KOPT-K1 (cell line): Measurements from ENCODE around the gene TENM4.

ENCODE experiments used
- H3K27ac ChIP-seq: fragments of 200-600 bp; sonication (generic); 2 replicates; pipeline ENCODE4 v1.5.1; 2016; ENCODE audit warnings: antibody characterized with exemption, mild to moderate bottlenecking, low read depth, low read length; ENCODE audit not compliant: poor library complexity, severe bottlenecking
- H3K36me3 ChIP-seq: fragments of 200-600 bp; sonication (generic); 2 replicates; pipeline ENCODE4 v1.5.1; 2017; ENCODE audit warnings: antibody characterized with exemption, mild to moderate bottlenecking, low read length, moderate library complexity; ENCODE audit not compliant: insufficient read depth
- H3K9me3 ChIP-seq: fragments of 200-600 bp; sonication (generic); 2 replicates; pipeline ENCODE4 v1.5.1; 2017; ENCODE audit warnings: antibody characterized with exemption, low read length, mild to moderate bottlenecking; ENCODE audit not compliant: insufficient read depth, poor library complexity, severe bottlenecking

TENM4 gene

DNA sequence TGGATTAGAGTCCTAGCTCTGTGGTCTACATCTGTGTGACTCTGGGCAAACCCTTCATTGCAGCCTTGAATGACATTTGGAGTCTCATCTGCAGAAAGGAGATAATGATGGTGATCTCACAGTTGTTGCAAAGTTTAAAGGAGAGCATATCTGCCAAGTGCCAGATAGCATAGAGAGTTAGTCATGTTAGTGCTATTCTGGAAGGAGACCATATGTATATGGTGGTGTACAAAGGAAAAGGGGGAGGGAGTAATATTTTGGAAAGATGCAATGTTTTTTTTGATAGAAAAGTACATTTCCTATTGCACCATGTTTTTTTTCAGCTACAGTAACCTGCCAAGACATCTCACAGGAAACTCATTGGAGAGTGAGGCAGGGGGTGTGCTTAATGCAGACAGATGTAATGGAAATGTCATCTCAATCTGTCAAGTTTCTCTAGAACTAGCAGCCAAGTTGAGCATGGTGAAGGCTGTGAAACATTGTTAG is 774.1 kb downstream of the TENM4 start:
- H3K27ac ChIP-seq = no peak overlapping the region
- no peaks in the 10 kb centered on the region for H3K9me3 ChIP-seq
- H3K36me3 ChIP-seq = no peaks in the 10 kb centered on the region

DNA sequence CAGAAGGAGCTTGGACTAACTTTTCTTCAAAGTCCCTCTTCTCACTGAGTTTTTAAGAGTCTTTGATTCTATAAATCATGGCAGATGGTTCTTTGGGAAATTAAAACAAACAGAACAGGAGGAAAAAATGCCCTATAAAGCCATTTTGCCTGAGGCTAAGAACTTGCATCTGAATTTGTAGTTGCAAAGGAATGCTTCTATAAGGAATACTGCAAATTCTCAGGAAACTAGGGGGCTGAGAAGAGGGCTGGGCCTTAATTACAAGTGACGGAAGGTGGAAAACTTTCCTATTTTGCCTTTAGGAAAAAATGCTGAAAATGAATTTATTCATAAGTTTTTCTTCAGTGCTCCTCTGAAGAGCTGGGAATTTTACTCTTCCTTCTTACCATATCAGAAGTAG is 776.2 kb downstream of the TENM4 start:
- no peaks in the 10 kb centered on the region for H3K9me3 ChIP-seq
- no peaks in the 10 kb centered on the region for H3K36me3 ChIP-seq
- H3K27ac ChIP-seq = no peak overlapping the region

DNA sequence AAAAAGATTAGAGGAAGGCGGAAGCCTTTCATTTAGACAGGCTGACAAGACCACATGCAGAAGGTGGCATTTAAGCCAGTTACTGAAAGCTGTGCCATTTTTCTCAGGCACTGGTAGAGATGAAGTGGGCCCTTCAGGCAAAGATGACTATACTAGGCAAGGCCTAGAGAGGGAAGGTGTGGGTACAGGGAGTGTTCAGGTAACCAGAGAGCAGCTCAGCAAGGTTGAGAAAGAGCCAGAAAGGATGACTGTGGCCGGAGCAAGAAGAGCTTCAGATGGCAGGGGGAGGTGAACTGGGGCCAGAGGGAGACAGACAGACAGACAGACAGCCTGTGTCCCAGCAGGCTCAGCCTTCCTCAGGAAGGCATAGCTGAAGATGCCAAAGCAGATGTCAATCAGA is 778.0 kb downstream of the TENM4 start:
- Histone ChIP-seq H3K9me3 (no peaks in the 10 kb centered on the region), H3K36me3 (no peaks in the 10 kb centered on the region), H3K27ac (no peak overlapping the region)

DNA sequence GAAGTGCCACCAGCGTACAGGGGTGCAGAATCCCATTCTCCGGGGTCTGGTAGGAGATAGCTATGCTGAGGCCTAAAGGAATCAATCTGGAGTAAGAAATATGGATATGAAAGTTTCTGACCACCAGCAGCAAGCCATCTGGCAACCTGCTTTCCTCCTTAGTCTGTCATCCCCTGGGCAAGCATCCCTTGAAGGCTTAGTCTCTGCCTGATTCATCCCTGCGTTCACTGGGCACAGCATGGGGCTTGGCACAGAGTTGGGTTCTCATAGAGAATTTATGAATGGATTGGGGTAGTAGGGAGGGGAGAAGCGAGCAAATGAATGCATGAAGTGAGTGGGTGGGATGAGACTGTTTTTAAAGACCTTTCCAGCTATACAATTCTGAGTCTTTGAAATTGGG is 780.4 kb downstream of the TENM4 start:
- no peak overlapping the region for H3K27ac ChIP-seq
- H3K9me3 ChIP-seq = no peaks in the 10 kb centered on the region
- no peaks in the 10 kb centered on the region for H3K36me3 ChIP-seq

DNA sequence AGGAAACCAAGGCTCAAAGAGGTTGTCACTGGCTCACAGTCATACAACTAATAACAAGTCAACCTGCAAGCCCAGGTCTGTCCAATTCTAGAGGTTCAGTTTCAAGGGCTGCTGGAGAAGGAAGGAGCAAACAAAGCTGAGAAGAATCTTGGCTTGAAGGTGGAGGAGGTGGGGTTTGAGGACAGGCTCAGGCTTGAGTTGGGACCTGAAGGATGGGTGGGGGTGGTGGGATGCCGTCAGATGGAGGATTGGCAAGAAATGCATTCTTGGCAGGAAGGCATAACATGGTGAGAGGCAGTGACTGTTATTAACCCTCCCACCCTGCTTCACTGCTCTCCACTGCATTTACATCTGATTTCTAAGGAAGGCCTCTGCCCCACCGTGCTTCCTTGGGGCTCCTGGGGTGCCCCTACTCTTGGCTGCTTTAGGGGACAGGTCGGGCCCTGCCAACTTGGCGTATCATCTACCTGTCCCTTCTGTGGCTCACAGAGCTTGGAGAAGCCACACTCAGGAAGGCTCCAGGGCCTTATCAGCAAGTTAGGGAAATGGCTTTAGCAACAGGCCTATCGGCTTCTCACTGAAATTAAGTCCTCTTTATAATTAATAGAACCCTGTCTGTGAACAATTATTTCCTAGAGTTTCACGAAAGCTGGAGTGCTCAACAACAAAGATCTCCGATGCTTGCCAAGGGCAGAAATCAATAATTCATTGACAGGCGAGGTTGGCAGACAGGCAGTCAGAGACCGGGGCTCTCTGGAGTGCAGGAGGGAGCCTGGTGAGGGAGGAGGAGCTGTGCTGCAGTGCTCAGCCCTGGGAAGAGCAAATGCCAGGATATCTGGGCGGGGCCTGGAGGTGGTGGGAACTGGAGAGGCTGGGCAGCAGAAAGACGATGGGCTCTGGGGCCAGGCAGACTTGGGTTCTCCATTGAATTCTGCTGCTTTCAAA is 781.2 kb downstream of the TENM4 start:
- no peaks in the 10 kb centered on the region for H3K36me3 ChIP-seq
- H3K9me3 ChIP-seq = no peaks in the 10 kb centered on the region
- no peak overlapping the region for H3K27ac ChIP-seq

DNA sequence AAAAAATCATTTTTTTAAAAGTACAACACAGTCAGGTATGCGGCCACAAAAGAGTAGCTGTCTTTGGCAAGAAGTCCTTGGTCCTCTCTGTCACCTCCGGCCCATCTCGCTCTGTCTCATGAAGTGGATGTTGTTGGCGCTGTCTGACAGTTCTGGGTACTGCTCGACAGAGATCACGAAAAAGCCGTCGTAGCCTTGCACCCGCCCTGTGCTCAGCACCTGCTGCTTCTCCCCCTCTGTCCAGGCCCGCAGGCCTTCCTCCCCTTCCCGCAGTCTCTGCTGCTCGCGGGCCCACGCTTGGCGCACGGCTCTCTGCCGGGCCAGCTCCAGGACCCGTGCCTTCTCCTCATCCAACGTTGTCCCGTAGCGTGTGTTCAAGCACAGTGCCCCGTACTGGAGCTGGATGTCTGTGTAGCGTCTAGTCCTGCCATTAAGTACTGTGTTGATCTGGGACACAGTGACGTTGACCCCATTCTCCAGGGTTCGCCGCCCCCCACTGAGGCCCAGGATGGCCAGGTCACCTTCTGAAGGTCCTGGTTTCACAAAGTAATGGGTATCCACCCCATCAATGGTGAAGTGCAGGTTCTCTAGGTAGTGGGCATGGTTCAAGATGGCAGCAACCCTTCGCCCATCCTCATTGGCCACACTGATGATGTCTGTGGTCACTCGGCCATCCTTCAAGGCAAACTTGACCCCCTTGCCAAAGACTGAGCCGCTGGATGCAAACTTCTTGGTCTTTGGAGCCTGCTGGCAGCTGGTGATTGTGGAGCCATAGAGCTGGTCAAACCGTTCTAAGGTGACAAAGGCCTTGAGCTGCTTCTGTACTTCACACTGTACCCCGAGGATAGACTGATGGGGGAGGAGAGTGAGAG is 782.6 kb downstream of the TENM4 start:
- H3K27ac ChIP-seq = no peak overlapping the region
- H3K9me3 ChIP-seq = no peaks in the 10 kb centered on the region
- no peaks in the 10 kb centered on the region for H3K36me3 ChIP-seq

DNA sequence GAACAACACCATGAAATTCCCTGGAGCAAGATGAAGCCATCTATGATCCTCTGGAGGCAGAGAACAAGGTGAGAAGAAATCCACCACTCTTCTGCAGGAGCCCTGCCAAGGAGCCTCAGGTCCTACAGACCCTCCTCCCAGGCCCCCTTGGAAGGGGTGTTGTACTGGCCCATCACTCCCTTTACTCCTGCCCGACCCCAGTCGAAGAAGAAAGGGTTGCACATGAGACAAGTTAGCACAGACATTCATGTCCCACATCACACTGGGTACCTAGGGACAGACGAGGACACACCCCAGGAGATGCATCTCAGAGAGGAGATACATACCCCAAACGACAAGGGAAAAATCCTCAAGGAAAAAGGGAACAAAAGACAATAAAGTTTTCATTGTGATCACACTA is 783.4 kb downstream of the TENM4 start:
- no peaks in the 10 kb centered on the region for H3K36me3 ChIP-seq
- no peak overlapping the region for H3K27ac ChIP-seq
- no peaks in the 10 kb centered on the region for H3K9me3 ChIP-seq

DNA sequence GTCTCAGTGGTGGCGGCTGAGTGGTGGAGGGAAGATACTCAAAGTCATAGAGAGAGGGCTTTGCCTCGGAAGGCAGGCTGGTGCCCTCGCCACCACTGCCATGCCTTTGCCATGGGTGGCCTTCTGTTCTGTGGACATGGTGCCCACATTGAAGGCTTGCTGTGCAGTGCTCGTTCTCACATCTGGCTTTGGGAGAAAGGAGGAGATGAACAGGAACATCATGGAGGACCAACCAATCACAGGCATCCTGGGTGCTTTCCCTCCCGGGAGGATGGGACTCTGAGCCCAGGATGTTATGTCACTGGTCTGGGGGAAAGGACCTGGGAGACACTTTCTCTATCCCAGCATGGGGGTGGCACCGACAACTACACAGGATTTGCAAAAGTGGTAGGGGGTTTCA is 783.8 kb downstream of the TENM4 start:
- Histone ChIP-seq H3K36me3 (no peaks in the 10 kb centered on the region), H3K9me3 (no peaks in the 10 kb centered on the region), H3K27ac (no peak overlapping the region)

DNA sequence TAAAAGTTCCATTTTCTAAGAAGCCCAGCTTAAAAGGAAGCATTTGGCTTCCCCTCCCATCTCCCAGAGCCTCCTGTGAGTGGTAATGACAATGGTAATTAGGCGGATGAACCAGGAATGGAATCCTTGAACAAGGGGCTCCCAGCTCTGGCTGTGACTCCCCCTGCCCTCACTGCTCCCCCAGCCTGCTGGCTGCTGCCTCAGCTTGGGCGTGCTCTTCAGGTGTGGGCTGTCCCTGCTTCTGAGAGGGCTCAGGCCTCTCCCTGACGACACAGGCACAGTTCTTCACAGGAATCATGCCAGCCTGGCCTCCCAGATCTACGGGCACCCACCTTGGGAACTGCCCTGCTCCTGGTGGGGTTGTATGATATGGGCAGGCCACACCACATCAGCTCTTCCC is 784.5 kb downstream of the TENM4 start:
- H3K9me3 ChIP-seq = no peaks in the 10 kb centered on the region
- no peaks in the 10 kb centered on the region for H3K36me3 ChIP-seq
- no peak overlapping the region for H3K27ac ChIP-seq

DNA sequence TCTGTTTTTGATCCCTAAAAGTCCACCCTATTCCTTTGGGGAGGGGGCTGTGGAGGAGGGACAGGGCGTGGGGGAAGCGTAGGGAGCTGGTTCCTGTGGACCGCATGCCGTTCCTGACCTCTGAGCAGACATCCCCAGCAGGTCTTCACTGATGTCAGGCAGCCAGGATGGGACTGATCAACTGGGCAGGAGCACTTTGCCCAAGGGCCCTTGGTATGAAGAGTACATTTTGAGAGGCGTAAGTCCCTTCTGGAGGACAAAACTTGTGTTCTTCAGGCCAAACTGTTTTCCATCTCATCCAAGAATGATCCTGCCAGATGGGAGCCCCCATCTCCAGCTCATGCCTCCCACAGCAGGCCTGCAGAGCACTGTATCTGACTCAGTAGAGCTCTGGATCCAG is 785.3 kb downstream of the TENM4 start:
- Histone ChIP-seq H3K9me3 (no peaks in the 10 kb centered on the region), H3K36me3 (no peaks in the 10 kb centered on the region), H3K27ac (no peak overlapping the region)

DNA sequence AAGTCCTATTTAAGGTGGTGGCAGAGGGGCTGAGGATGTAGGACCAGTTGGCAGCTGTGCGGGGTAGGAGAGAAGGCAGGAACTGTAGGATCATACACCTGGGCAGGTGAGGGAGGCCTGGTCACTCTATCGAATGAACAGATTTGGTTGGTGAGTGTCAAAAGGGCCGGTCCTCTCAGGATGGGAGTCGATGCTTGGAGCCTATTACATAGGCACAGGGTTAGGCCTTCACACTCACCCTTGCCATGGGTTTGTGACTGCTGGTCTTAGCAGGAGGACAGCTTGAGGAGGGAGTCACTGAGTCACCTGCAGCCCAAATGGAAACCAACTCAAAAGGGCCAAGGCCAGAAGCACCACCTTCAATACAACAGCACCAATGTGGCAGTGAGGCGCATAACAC is 786.0 kb downstream of the TENM4 start:
- Histone ChIP-seq H3K27ac (no peak overlapping the region), H3K9me3 (no peaks in the 10 kb centered on the region), H3K36me3 (no peaks in the 10 kb centered on the region)

DNA sequence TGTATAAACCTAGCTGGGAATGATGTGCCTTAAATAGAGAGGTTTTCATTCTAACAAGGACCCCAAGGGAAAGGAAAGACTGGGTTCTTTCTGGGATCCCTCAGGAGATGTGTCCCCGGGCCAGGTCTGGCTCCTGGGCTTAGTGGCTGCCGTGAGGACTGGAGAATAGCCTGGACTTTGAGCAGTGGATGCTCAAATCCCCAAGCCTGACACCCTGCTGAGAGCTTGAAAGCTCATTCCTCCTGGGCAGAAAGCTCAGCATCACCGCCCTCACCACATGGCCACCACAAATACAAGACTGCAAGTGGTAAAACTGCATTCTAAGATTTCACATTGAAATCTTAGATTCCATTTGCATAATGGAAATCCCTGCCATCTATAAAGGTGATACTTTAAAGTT is 786.8 kb downstream of the TENM4 start:
- Histone ChIP-seq H3K27ac (no peak overlapping the region), H3K36me3 (no peaks in the 10 kb centered on the region), H3K9me3 (no peaks in the 10 kb centered on the region)

DNA sequence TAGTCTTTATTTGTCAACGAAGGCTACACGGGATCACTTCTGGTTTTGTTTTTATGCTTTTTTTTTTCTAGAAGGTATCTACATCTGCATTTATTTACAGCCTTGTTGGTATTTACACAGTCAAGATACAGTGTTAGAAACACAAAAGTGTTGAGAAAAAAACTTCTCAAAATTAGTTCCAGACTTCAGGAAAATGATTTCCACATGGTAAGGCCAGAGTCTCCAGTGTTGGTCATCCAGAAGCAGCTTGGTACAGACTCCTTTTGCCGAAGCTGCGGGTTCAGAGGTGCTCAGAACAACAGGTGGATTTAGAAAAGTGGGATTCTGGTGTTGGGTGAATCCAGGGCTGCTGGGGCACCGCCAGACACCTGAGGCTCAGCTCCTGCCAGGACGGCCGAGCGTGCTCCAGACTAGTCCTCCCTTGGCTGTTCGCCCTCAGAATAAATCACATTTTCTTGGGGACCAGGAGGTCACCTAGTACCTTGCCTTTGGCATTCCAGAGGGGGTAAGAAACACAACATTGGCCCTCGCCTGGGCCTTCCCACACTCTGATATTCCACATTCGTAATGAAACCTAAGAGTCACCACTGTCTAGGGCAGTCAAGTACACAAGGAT is 787.4 kb downstream of the TENM4 start:
- no peak overlapping the region for H3K27ac ChIP-seq
- H3K36me3 ChIP-seq = no peaks in the 10 kb centered on the region
- H3K9me3 ChIP-seq = no peaks in the 10 kb centered on the region

DNA sequence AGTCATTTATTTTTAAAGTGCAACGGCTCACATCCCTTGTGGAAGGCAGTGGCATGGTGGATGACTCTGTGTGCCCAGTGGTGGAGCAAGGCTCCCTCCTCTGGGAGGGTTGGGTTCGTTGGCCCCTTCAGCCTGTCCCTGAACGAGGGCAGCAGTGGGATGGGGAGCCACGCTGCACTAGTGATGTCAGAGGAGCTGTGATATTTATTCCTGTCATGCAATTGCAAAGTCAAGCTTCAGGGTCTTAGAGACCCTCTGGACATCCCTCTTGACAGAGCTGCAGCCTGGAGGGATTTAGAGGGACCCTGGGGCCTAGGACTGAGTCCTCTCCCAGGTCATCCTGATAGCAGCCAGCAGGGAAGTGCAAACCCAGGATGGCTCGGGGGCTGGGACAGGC is 788.0 kb downstream of the TENM4 start:
- Histone ChIP-seq H3K27ac (no peak overlapping the region), H3K36me3 (no peaks in the 10 kb centered on the region), H3K9me3 (no peaks in the 10 kb centered on the region)
